NCI-H1436 treated with DMSO at 0.1 percent for 48 hours (cell line): Measurements from ENCODE around the gene FERMT1.
"Not testable (repeated sequence)": the region's sequence is repeated elsewhere in the genome, so short reads cannot be mapped to it uniquely, and the experiment has no call there.

ENCODE experiments used
- DNase-seq: peaks from one replicate; lab custom pipeline; 2025; lab: John Stamatoyannopoulos, UW

Gene FERMT1

GRCh38 chr20:6069669-6070068 is 53.2 kb downstream of the FERMT1 start:
- DNase-seq: no peak

- DNase-seq: no peak
These were observed 55.0 kb downstream of the FERMT1 start for GRCh38 chr20:6067763-6068318.

- no peak for DNase-seq
These were observed 56.2 kb downstream of the FERMT1 start for GRCh38 chr20:6066582-6066981.

- no peak for DNase-seq
These were observed 61.3 kb downstream of the FERMT1 start for GRCh38 chr20:6061544-6061943.

- DNase-seq: no peak
These were observed 62.6 kb downstream of the FERMT1 start for GRCh38 chr20:6060213-6060612.

- DNase-seq: no peak
These were observed 64.0 kb downstream of the FERMT1 start for GRCh38 chr20:6058684-6059295.

GRCh38 chr20:6057691-6058090 is 65.1 kb downstream of the FERMT1 start:
- no peak for DNase-seq

- DNase-seq: no peak
These were observed 65.7 kb downstream of the FERMT1 start for GRCh38 chr20:6057139-6057538.

GRCh38 chr20:6055981-6056569 is 66.8 kb downstream of the FERMT1 start:
- DNase-seq: no peak

- DNase-seq: no peak
These were observed 67.6 kb downstream of the FERMT1 start for GRCh38 chr20:6055161-6055783.

- DNase-seq: not testable (repeated sequence)
These were observed 68.2 kb downstream of the FERMT1 start for GRCh38 chr20:6054689-6055051.

GRCh38 chr20:6053776-6054688 is 68.8 kb downstream of the FERMT1 start, which contains the start of gene LRRN4:
Gene LRRN4, minus strand, starts transcription at chr20:6054060. Its CDS starts 1,261 bp downstream, at chr20:6052799.
- DNase-seq: no peak

GRCh38 chr20:6053064-6053775 is 69.6 kb downstream of the FERMT1 start:
- no peak for DNase-seq

- DNase-seq: no peak
These were observed 71.3 kb downstream of the FERMT1 start for GRCh38 chr20:6051505-6051904.

- DNase-seq: no peak
These were observed 74.4 kb downstream of the FERMT1 start for GRCh38 chr20:6048391-6048790.

GRCh38 chr20:6046432-6046831 is 76.4 kb downstream of the FERMT1 start:
- DNase-seq: no peak

GRCh38 chr20:6045566-6045965 is 77.3 kb downstream of the FERMT1 start:
- no peak for DNase-seq

GRCh38 chr20:6044115-6044514 is 78.7 kb downstream of the FERMT1 start:
- DNase-seq: no peak

GRCh38 chr20:6041808-6042265 is 81.0 kb downstream of the FERMT1 start:
- no peak for DNase-seq

GRCh38 chr20:6040958-6041807 is 81.6 kb downstream of the FERMT1 start:
- DNase-seq: no peak
